K562 (cell line): ENCODE results near the gene QPCT. TPM values are rescaled to one million over a fixed set of nuclear protein-coding genes. Genes with fewer than 3 reads are reported as not detected.

ENCODE experiments used
- ATAC-seq: fragments of 200-7000 bp; cut with Tn5 transposase; 3 replicates; pipeline ENCODE4 v1.9.1; 2020; ENCODE audit warnings: moderate library complexity
- BruUV-seq: library from RNA; stranded (reverse); fragments of 400-500 nt; replicated peaks from 2 replicates; lab custom pipeline; 2021; lab: Mats Ljungman, UMichigan
- CTCF ChIA-PET: fragments of 300-600 bp; formaldehyde crosslinking; extraction: SDS; loops from one replicate; lab custom pipeline; 2021; ENCODE audit warnings: low intra/inter-chr PET ratio; lab: Yijun Ruan, JAX
- POLR2A ChIA-PET: fragments of 300-600, 350-650 bp; sonication (Branson Sonifier 250); formaldehyde crosslinking; extraction: SDS; loops from one replicate; lab custom pipeline; 2021; ENCODE audit warnings: antibody characterized with exemption, inconsistent platforms; lab: Yijun Ruan, JAX
- DNase-seq, 4 experiments: peaks; one replicate each; pipeline versions ENCODE4 v3.0.0 to v3.0.0-alpha.2; 2011 to 2018; ENCODE audit warnings: low spot score in 3 of 4, mixed read lengths in 3 of 4; ENCODE audit errors: extremely low read depth in 1 of 4
- FAIRE-seq: peaks from 2 replicates; lab custom pipeline; 2011; peaks lifted over from hg19 to GRCh38; lab: Jason Lieb, UNC
- H2AFZ ChIP-seq: 2 replicates; pipeline ENCODE4 v1.6.0; 2011; ENCODE audit warnings: low read depth, low read length, control low read depth, inconsistent platforms
- H3K27ac ChIP-seq: fragments of 200-600 bp; 3 replicates; pipeline ENCODE4 v1.8.0; 2011; ENCODE audit warnings: low read depth, mild to moderate bottlenecking, control low read depth, inconsistent platforms, low read length, moderate library complexity, mixed read lengths; ENCODE audit errors: extremely low read depth
- H3K27me3 ChIP-seq, 2 experiments: fragments of 300-600 bp in 1 of 2; 2 replicates in 1 of 2; 3 replicates in 1 of 2; pipeline versions ENCODE4 v1.6.0 to v1.8.0; 2011; ENCODE audit warnings: inconsistent platforms in 2 of 2, low read length in 2 of 2, mild to moderate bottlenecking in 1 of 2, mixed read lengths in 1 of 2, moderate library complexity in 1 of 2; ENCODE audit not compliant: control insufficient read depth in 2 of 2, insufficient read depth in 2 of 2
- H3K36me3 ChIP-seq: fragments of 300-600 bp; 3 replicates; pipeline ENCODE4 v1.8.0; 2011; ENCODE audit warnings: mild to moderate bottlenecking, low read length, inconsistent platforms; ENCODE audit not compliant: control insufficient read depth, insufficient read depth
- H3K4me1 ChIP-seq, 2 experiments: fragments of 200-600 bp in 1 of 2; replicated peaks in 1 of 2; 2 replicates in 1 of 2; 3 replicates in 1 of 2; pipeline versions ENCODE4 v1.5.1 to v1.8.0; 2011; ENCODE audit warnings: inconsistent platforms in 2 of 2, low read length in 2 of 2, mild to moderate bottlenecking in 1 of 2, mixed read lengths in 1 of 2, moderate library complexity in 1 of 2; ENCODE audit not compliant: control insufficient read depth in 2 of 2, insufficient read depth in 2 of 2
- H3K4me2 ChIP-seq: 2 replicates; pipeline ENCODE4 v1.6.1; 2011; ENCODE audit warnings: low read length, control low read depth, inconsistent platforms, mixed read lengths; ENCODE audit not compliant: insufficient read depth
- H3K4me3 ChIP-seq: fragments of 200-600 bp; sonication (generic), shearing (Covaris generic); 2 replicates; pipeline ENCODE4 v1.5.1; 2016; ENCODE audit warnings: control low read depth, inconsistent platforms
- H3K79me2 ChIP-seq: fragments of 200-600 bp; 3 replicates; pipeline ENCODE4 v1.8.0; 2011; ENCODE audit warnings: low read length, inconsistent platforms; ENCODE audit not compliant: control insufficient read depth, insufficient read depth
- H3K9ac ChIP-seq, 2 experiments: 2 replicates each; pipeline versions ENCODE4 v1.6.0 to v1.6.1; 2011; ENCODE audit warnings: low read depth in 2 of 2, low read length in 2 of 2, control low read depth in 1 of 2, inconsistent platforms in 1 of 2, mild to moderate bottlenecking in 1 of 2, mixed read lengths in 1 of 2; ENCODE audit not compliant: insufficient read depth in 1 of 2
- H3K9me1 ChIP-seq: one replicate; pipeline ENCODE4 v1.6.0; 2011; ENCODE audit warnings: inconsistent platforms, mild to moderate bottlenecking, low read length, moderate library complexity; ENCODE audit not compliant: control insufficient read depth, insufficient read depth
- H3K9me3 ChIP-seq: replicated peaks from 2 replicates; pipeline ENCODE4 v1.5.1; 2011; ENCODE audit warnings: low read depth, low read length, inconsistent platforms; ENCODE audit not compliant: control insufficient read depth, insufficient read depth
- H4K20me1 ChIP-seq: replicated peaks from 2 replicates; pipeline ENCODE4 v1.6.1; 2011; ENCODE audit warnings: low read length, inconsistent platforms, mixed read lengths; ENCODE audit not compliant: control insufficient read depth, insufficient read depth
- ATF3 ChIP-seq, 2 experiments: fragments of 450-650 bp in 1 of 2; sonication (generic) in 1 of 2; formaldehyde crosslinking in 1 of 2; IDR thresholded peaks in 1 of 2; conservative IDR thresholded peaks in 1 of 2; 2 replicates each; pipeline versions ENCODE4 v1.6.1 to v1.8.1; 2016 to 2023; ENCODE audit warnings: mild to moderate bottlenecking in 2 of 2, moderate library complexity in 2 of 2, inconsistent platforms in 1 of 2, missing genetic modification reagents in 1 of 2
- GABPB2 ChIP-seq: fragments of 250-450 bp; sonication (Bioruptor Pico); conservative IDR thresholded peaks from 2 replicates; pipeline ENCODE4 v1.5.1; 2021; ENCODE audit warnings: mild to moderate bottlenecking
- HDAC1 ChIP-seq, 2 experiments: fragments of 450-650 bp; IDR thresholded peaks; 2 replicates each; pipeline ENCODE4 v1.6.1; 2016 to 2017; ENCODE audit warnings: inconsistent platforms in 1 of 2, mild to moderate bottlenecking in 1 of 2, moderate library complexity in 1 of 2
- HDAC2 ChIP-seq: fragments of 450-650 bp; IDR thresholded peaks from 2 replicates; pipeline ENCODE4 v1.6.1; 2016; ENCODE audit warnings: mild to moderate bottlenecking
- HOXB6 ChIP-seq: fragments of 250-450 bp; sonication (Bioruptor Pico); IDR thresholded peaks from 2 replicates; pipeline ENCODE4 v1.5.1; 2022; ENCODE audit warnings: mild to moderate bottlenecking, borderline replicate concordance
- MCM5 ChIP-seq: fragments of 450-650 bp; IDR thresholded peaks from 2 replicates; pipeline ENCODE4 v1.6.1; 2016; ENCODE audit warnings: low read depth
- MYNN ChIP-seq, 2 experiments: sonication (generic); formaldehyde crosslinking in 1 of 2; IDR thresholded peaks; 2 replicates each; pipeline versions ENCODE4 v1.5.0 to v1.6.1; 2016 to 2020; ENCODE audit warnings: antibody characterized with exemption in 1 of 2, missing genetic modification reagents in 1 of 2
- POLR3A ChIP-seq: IDR thresholded peaks from 2 replicates; pipeline ENCODE4 v1.6.1; 2011; ENCODE audit warnings: borderline replicate concordance, mild to moderate bottlenecking, moderate library complexity; ENCODE audit not compliant: insufficient read length, insufficient read depth; ENCODE audit errors: extremely low read depth
- SRSF7 ChIP-seq: fragments of 200-400 bp; formaldehyde crosslinking; optimal IDR thresholded peaks from 2 replicates; pipeline ENCODE3; 2017; ENCODE audit warnings: mild to moderate bottlenecking, low read depth, low read length
- TRIM24 ChIP-seq, 2 experiments: fragments of 450-650 bp; IDR thresholded peaks; 2 replicates each; pipeline ENCODE4 v1.6.1; 2016
- ZFPM2 ChIP-seq: fragments of 250-450 bp; sonication (Bioruptor Pico); IDR thresholded peaks from 2 replicates; pipeline ENCODE4 v1.5.1; 2022; ENCODE audit warnings: mild to moderate bottlenecking
- ZMIZ1 ChIP-seq, 2 experiments: fragments of 150-350 bp in 1 of 2; IDR thresholded peaks; 2 replicates each; pipeline ENCODE4 v1.6.1; 2012 to 2016; ENCODE audit warnings: low read depth in 2 of 2, low read length in 2 of 2, mild to moderate bottlenecking in 1 of 2, moderate library complexity in 1 of 2
- ZNF143 ChIP-seq: sonication (generic); formaldehyde crosslinking; IDR thresholded peaks from 2 replicates; pipeline ENCODE4 v1.9.0; 2022; ENCODE audit warnings: mild to moderate bottlenecking, missing genetic modification reagents
- ZNF354B ChIP-seq: fragments of 250-450 bp; sonication (Bioruptor Pico); IDR thresholded peaks from 2 replicates; pipeline ENCODE4 v1.4.0; 2020
- WGBS: fragments of 100-300 bp; shearing (Covaris generic); methylation state at CpG from one replicate; pipeline ENCODE4 v1.1.6; 2016; ENCODE audit warnings: low coverage, mixed read lengths; ENCODE audit not compliant: insufficient coverage; ENCODE audit errors: missing lambda C conversion rate; 5-methylcytosine and 5-hydroxymethylcytosine counted together
- in situ Hi-C: fragments of 300-500 bp; cut with MboI; formaldehyde crosslinking; loops from 4 replicates; pipeline ENCODE4 v1.15.0; 2018; ENCODE audit warnings: inconsistent platforms, mixed read lengths
- intact Hi-C: fragments of 100-400 bp; cut with micrococcal nuclease; formaldehyde crosslinking; loops from 2 replicates; pipeline ENCODE4 v1.14.2; 2022
- polyA plus RNA-seq, 8 experiments: library from polyadenylated mRNA; depleted of rRNA in 4 of 8; stranded (reverse) in 5 of 8; unstranded in 3 of 8; fragments of >200 nt; fragmentation: Nextera tagmentation in 2 of 8; fragmentation: Illumina TruSeq in 1 of 8; extraction: Ambion mirVana in 2 of 8; extraction: Trizol in 1 of 8; gene quantifications; 2 replicates each; pipeline versions ENCODE4 v1.2.1 to v1.2.3, GENCODE V29; 2011 to 2014; ENCODE audit warnings: inconsistent platforms in 1 of 8, missing spikeins in 1 of 8
- total RNA-seq, 7 experiments: library from RNA; depleted of rRNA in 6 of 7; stranded (reverse); fragments of >200 nt in 6 of 7; fragmentation: Illumina TruSeq in 2 of 7; extraction: Trizol in 2 of 7; gene quantifications; 2 replicates each; pipeline versions ENCODE4 v1.2.1 to v1.2.3, GENCODE V29; 2011 to 2021; ENCODE audit warnings: low replicate concordance in 1 of 7

Gene QPCT
- total and polyA plus RNA-seq, 9 of the 15 experiments (the other 6 are each of a cell fraction or from before 2014, with no cell fraction given): 0.07 TPM; not detected in 8

GRCh38 chr2:37338933-37339332 lies 5.5 kb upstream of the QPCT start:
- Histone ChIP-seq H3K27me3 (peaks cover 6 to 10% of the 10 kb centered on the region in 2 experiments; a peak in 4 of 5 replicates), H3K27ac (no peak overlapping the region), H2AFZ (no peak overlapping the region), H3K4me1 (no peaks in the 10 kb centered on the region), H3K9me3 (no peaks in the 10 kb centered on the region), H3K4me2 (no peak overlapping the region), H4K20me1 (no peaks in the 10 kb centered on the region), H3K79me2 (no peaks in the 10 kb centered on the region), H3K9ac (no peak overlapping the region), H3K9me1 (no peaks in the 10 kb centered on the region), H3K4me3 (no peak overlapping the region), H3K36me3 (no peaks in the 10 kb centered on the region)
- DNase-seq: no peak
- CTCF ChIA-PET: no interaction called here
- in situ Hi-C loops: no loop called here
- BruUV-seq: no TSS peak
- ATAC-seq: no peak
- 0% methylated on average over 4 of the region's 4 CpGs for WGBS
- intact Hi-C loops: no loop called here
- FAIRE-seq: no peak
- POLR2A ChIA-PET: no interaction called here
- TF ChIP-seq POLR3A (no peak), SRSF7 (no peak), ATF3 (IDR thresholded peaks at IDR 0.05) (no peak), ATF3 (CRISPR knock-in tag; conservative IDR thresholded peaks at IDR 0.05) (no peak), MYNN (IDR thresholded peaks at IDR 0.05) (no peak), MYNN (CRISPR knock-in tag; IDR thresholded peaks at IDR 0.05) (no peak), GABPB2 (no peak), HDAC2 (no peak), ZMIZ1 (IDR thresholded peaks at IDR 0.05; ENCODE audit: low read depth in 2 of 2, low read length in 2 of 2) (no peak), TRIM24 (IDR thresholded peaks at IDR 0.05) (no peak), HOXB6 (no peak), HDAC1 (IDR thresholded peaks at IDR 0.05) (no peak), ZNF354B (CRISPR knock-in tag) (no peak), MCM5 (no peak), ZFPM2 (CRISPR knock-in tag) (no peak), ZNF143 (no peak)
